H9 (cell line): Measurements from ENCODE around the gene EHD4. TPM values are rescaled to one million over a fixed set of nuclear protein-coding genes. Genes with fewer than 3 reads are reported as not detected.

Source experiments
- DNase-seq: peaks from one replicate; pipeline ENCODE4 v3.0.0-alpha.2; 2017
- H2AFZ ChIP-seq: one replicate; pipeline ENCODE4 v1.6.1; 2013; ENCODE audit warnings: mild to moderate bottlenecking, low read length, control low read depth, moderate library complexity
- H2AK5ac ChIP-seq: 2 replicates; pipeline ENCODE4 v1.6.1; 2013; ENCODE audit warnings: low read length, control low read depth, mixed read lengths; ENCODE audit not compliant: insufficient read length
- H2BK120ac ChIP-seq: one replicate; pipeline ENCODE4 v1.6.1; 2013; ENCODE audit warnings: low read depth, mild to moderate bottlenecking, low read length, control low read depth, inconsistent platforms; ENCODE audit not compliant: poor library complexity, severe bottlenecking
- H2BK12ac ChIP-seq: 2 replicates; pipeline ENCODE4 v1.6.1; 2013; ENCODE audit warnings: low read length, control low read depth, mixed read lengths, low read depth; ENCODE audit not compliant: insufficient read length
- H2BK15ac ChIP-seq: 2 replicates; pipeline ENCODE4 v1.6.1; 2013; ENCODE audit warnings: low read depth, low read length, control low read depth
- H2BK20ac ChIP-seq: one replicate; pipeline ENCODE4 v1.6.1; 2013; ENCODE audit warnings: low read depth, mild to moderate bottlenecking, low read length, control low read depth, inconsistent platforms; ENCODE audit not compliant: poor library complexity, severe bottlenecking
- H2BK5ac ChIP-seq: 2 replicates; pipeline ENCODE4 v1.6.1; 2013; ENCODE audit warnings: low read length, control low read depth, mixed read lengths; ENCODE audit not compliant: insufficient read length
- H3K14ac ChIP-seq: 2 replicates; pipeline ENCODE4 v1.6.1; 2013; ENCODE audit warnings: low read length, control low read depth; ENCODE audit not compliant: insufficient read depth
- H3K18ac ChIP-seq: 2 replicates; pipeline ENCODE4 v1.6.1; 2013; ENCODE audit warnings: low read depth, mild to moderate bottlenecking, mixed read lengths, low read length, control low read depth; ENCODE audit not compliant: insufficient read length
- H3K23ac ChIP-seq: 2 replicates; pipeline ENCODE4 v1.6.1; 2013; ENCODE audit warnings: low read length, control low read depth, mixed read lengths, low read depth; ENCODE audit not compliant: insufficient read length
- H3K23me2 ChIP-seq: 2 replicates; pipeline ENCODE4 v1.6.1; 2013; ENCODE audit warnings: low read depth, mild to moderate bottlenecking, mixed read lengths, low read length, control low read depth; ENCODE audit not compliant: insufficient read length, poor library complexity, severe bottlenecking
- H3K27ac ChIP-seq: 2 replicates; pipeline ENCODE4 v1.5.1; 2013; ENCODE audit warnings: low read length, control low read depth, mixed read lengths, low read depth; ENCODE audit not compliant: insufficient read length
- H3K27me3 ChIP-seq: 2 replicates; pipeline ENCODE4 v1.6.1; 2013; ENCODE audit warnings: low read length, control low read depth, inconsistent platforms; ENCODE audit not compliant: insufficient read depth
- H3K4ac ChIP-seq: 2 replicates; pipeline ENCODE4 v1.6.1; 2013; ENCODE audit warnings: low read depth, mild to moderate bottlenecking, control low read depth, inconsistent platforms, low read length, moderate library complexity
- H3K4me1 ChIP-seq: 2 replicates; pipeline ENCODE4 v1.6.1; 2013; ENCODE audit warnings: low read length, control low read depth, inconsistent platforms; ENCODE audit not compliant: insufficient read depth
- H3K4me2 ChIP-seq: 2 replicates; pipeline ENCODE4 v1.6.1; 2013; ENCODE audit warnings: low read length, control low read depth, mixed read lengths; ENCODE audit not compliant: insufficient read length, insufficient read depth
- H3K56ac ChIP-seq: 2 replicates; pipeline ENCODE4 v1.6.1; 2013; ENCODE audit warnings: low read depth, mild to moderate bottlenecking, mixed read lengths, low read length, control low read depth; ENCODE audit not compliant: insufficient read length
- H3K79me1 ChIP-seq: 2 replicates; pipeline ENCODE4 v1.6.1; 2013; ENCODE audit warnings: low read depth, mild to moderate bottlenecking, moderate library complexity, low read length, control low read depth, inconsistent platforms; ENCODE audit not compliant: insufficient read depth, poor library complexity, severe bottlenecking
- H3K79me2 ChIP-seq: 2 replicates; pipeline ENCODE4 v1.6.1; 2013; ENCODE audit warnings: low read length, control low read depth, inconsistent platforms; ENCODE audit not compliant: insufficient read depth
- H3K9ac ChIP-seq: 2 replicates; pipeline ENCODE4 v1.6.1; 2013; ENCODE audit warnings: low read length, control low read depth, mixed read lengths; ENCODE audit not compliant: insufficient read length; ENCODE audit errors: extremely low read depth
- H3K9me3 ChIP-seq: one replicate; pipeline ENCODE4 v1.6.1; 2013; ENCODE audit warnings: low read depth, low read length, inconsistent platforms; ENCODE audit not compliant: control insufficient read depth
- H3T11ph ChIP-seq: one replicate; pipeline ENCODE4 v1.6.1; 2013; ENCODE audit warnings: mild to moderate bottlenecking, low read length, control low read depth, inconsistent platforms
- H4K20me1 ChIP-seq: one replicate; pipeline ENCODE4 v1.6.1; 2013; ENCODE audit not compliant: control insufficient read depth, insufficient read length, insufficient read depth
- H4K5ac ChIP-seq: 2 replicates; pipeline ENCODE4 v1.6.1; 2013; ENCODE audit warnings: low read depth, mild to moderate bottlenecking, mixed read lengths, low read length, control low read depth; ENCODE audit not compliant: insufficient read length
- H4K8ac ChIP-seq: replicated peaks from 2 replicates; pipeline ENCODE4 v1.6.1; 2013; ENCODE audit warnings: low read length, control low read depth, mixed read lengths, low read depth; ENCODE audit not compliant: insufficient read length
- H4K91ac ChIP-seq: 2 replicates; pipeline ENCODE4 v1.6.1; 2013; ENCODE audit warnings: low read depth, mild to moderate bottlenecking, moderate library complexity, mixed read lengths, low read length, control low read depth; ENCODE audit not compliant: insufficient read length
- H3K27ac Mint-ChIP-seq, 3 experiments: 2 replicates in 2 of 3; 3 replicates in 1 of 3; pipeline ENCODE4 v1.8.0; 2020 to 2021; ENCODE audit warnings: mixed read lengths in 3 of 3, mild to moderate bottlenecking in 1 of 3, moderate library complexity in 1 of 3
- H3K27me3 Mint-ChIP-seq: 2 replicates; pipeline ENCODE4 v1.8.0; 2021; ENCODE audit warnings: low read depth, mild to moderate bottlenecking, moderate library complexity, mixed read lengths
- H3K36me3 Mint-ChIP-seq, 3 experiments: 2 replicates in 2 of 3; 3 replicates in 1 of 3; pipeline ENCODE4 v1.8.0; 2020 to 2021; ENCODE audit warnings: low read depth in 3 of 3, mixed read lengths in 3 of 3; ENCODE audit not compliant: insufficient read depth in 1 of 3
- H3K4me1 Mint-ChIP-seq, 2 experiments: 2 replicates each; pipeline ENCODE4 v1.8.0; 2020; ENCODE audit warnings: mixed read lengths in 2 of 2
- H3K4me3 Mint-ChIP-seq, 2 experiments: 2 replicates in 1 of 2; 3 replicates in 1 of 2; pipeline ENCODE4 v1.8.0; 2020 to 2021; ENCODE audit warnings: mild to moderate bottlenecking in 2 of 2, mixed read lengths in 2 of 2, moderate library complexity in 1 of 2
- H3K9me3 Mint-ChIP-seq, 2 experiments: 2 replicates in 1 of 2; 3 replicates in 1 of 2; pipeline ENCODE4 v1.8.0; 2020; ENCODE audit warnings: mild to moderate bottlenecking in 2 of 2, mixed read lengths in 2 of 2, moderate library complexity in 1 of 2
- WGBS: extraction: QIAGEN DNeasy Blood & Tissue Kit; methylation state at CpG from one replicate; pipeline ENCODE4 v1.1.7; 2013; ENCODE audit warnings: missing lambda C conversion rate, low lambda C conversion rate, mixed read lengths; ENCODE audit not compliant: insufficient read length; ENCODE audit errors: extremely low coverage; 5-methylcytosine and 5-hydroxymethylcytosine counted together
- total RNA-seq: library from RNA; stranded (reverse); gene quantifications from 2 replicates; pipeline ENCODE4 v1.2.1, GENCODE V29; 2021
- TF ChIP-seq, protein P1 (sequence below): fragments of 200-600 bp; sonication (generic); conservative IDR thresholded peaks from 3 replicates; pipeline ENCODE4 v1.8.0; 2021; ENCODE audit warnings: antibody characterized with exemption, mild to moderate bottlenecking

EHD4 gene
- total RNA-seq, 1 experiment from 2014 or later = 22.9 TPM

DNA sequence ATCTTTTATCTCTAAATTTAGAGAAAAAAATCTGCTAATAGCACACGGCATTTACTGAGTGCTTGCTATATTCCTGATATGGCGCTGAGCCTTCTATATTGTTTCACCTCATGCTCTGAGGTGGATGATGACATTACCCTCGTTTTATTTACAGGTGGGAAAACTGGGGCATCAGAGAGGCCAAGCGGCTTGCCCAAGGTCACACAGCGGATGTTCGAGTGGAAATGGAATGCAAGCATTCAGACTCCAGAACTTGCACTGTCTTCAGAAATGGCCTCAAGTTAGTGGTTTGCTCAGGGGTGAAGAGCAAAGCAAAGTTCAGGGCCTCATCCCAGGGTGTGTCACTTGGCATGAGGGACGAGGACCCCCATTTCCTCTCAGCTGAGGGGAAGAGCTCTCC is 17.3 kb downstream of the EHD4 start:
- WGBS = no CpG with 5 or more reads among the region's 7 CpGs
- Mint-ChIP-seq H3K4me3 (no peak overlapping the region), H3K27me3 (no peaks in the 10 kb centered on the region), H3K36me3 (peaks cover 10 to 35% (median 31%) of the 10 kb centered on the region in 3 experiments; a peak in 6 of 7 replicates), H3K27ac (no peak overlapping the region), H3K4me1 (peaks cover 19 to 20% of the 10 kb centered on the region in 2 experiments), H3K9me3 (no peaks in the 10 kb centered on the region)
- Histone ChIP-seq H3K27ac (no peak overlapping the region), H3K23ac (no peak overlapping the region), H2BK20ac (no peak overlapping the region), H4K20me1 (no peaks in the 10 kb centered on the region), H3K79me1 (peaks cover 8% of the 10 kb centered on the region), H2AFZ (no peak overlapping the region), H3K9me3 (no peaks in the 10 kb centered on the region), H4K91ac (no peak overlapping the region), H3K9ac (no peak overlapping the region), H3K79me2 (no peaks in the 10 kb centered on the region; the same call in 1 of the 2 replicates), H3K4me1 (no peaks in the 10 kb centered on the region), H2BK12ac (no peak overlapping the region), H3K27me3 (no peaks in the 10 kb centered on the region), H2BK15ac (no peak overlapping the region), H3K4me2 (no peak overlapping the region), H3K18ac (no peak overlapping the region), H2BK5ac (no peak overlapping the region), H3K23me2 (no peaks in the 10 kb centered on the region), H3T11ph (no peak overlapping the region), H2BK120ac (no peak overlapping the region), H3K14ac (no peak overlapping the region), H2AK5ac (no peak overlapping the region), H3K4ac (no peak overlapping the region), H3K56ac (no peak overlapping the region), H4K8ac (no peak overlapping the region), H4K5ac (no peak overlapping the region)
- TF ChIP-seq, protein P1, sequence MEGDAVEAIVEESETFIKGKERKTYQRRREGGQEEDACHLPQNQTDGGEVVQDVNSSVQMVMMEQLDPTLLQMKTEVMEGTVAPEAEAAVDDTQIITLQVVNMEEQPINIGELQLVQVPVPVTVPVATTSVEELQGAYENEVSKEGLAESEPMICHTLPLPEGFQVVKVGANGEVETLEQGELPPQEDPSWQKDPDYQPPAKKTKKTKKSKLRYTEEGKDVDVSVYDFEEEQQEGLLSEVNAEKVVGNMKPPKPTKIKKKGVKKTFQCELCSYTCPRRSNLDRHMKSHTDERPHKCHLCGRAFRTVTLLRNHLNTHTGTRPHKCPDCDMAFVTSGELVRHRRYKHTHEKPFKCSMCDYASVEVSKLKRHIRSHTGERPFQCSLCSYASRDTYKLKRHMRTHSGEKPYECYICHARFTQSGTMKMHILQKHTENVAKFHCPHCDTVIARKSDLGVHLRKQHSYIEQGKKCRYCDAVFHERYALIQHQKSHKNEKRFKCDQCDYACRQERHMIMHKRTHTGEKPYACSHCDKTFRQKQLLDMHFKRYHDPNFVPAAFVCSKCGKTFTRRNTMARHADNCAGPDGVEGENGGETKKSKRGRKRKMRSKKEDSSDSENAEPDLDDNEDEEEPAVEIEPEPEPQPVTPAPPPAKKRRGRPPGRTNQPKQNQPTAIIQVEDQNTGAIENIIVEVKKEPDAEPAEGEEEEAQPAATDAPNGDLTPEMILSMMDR = no peak
- DNase-seq = no peak
